ENCODE results near the gene ITPR2.

The ITPR2 gene

DNA sequence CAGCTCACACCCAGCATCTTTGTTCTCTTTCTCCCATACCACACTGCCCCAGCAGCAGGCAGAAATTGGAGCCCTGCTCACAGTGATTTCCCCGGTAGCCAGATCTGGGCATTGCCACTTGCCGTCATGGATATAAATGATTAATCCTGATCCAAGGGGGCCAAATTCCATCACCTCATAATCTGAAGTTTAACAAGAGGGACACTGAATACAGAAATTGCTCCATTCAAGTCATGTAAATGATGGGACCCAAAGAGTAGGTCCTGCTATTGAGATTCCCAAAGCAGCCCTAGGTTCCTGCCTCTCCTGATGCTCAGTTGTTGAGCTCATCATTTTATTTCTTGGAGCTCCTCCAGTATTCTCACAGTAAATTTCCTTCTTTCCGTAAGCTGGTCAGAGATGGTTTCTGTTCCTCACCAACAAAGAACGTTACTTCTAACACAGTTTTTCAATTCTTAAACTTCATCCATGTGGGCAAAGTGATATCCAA is 11.7 kb downstream of the ITPR2 start:
- no peak for DNase-seq (ENCODE audit: low read depth)

DNA sequence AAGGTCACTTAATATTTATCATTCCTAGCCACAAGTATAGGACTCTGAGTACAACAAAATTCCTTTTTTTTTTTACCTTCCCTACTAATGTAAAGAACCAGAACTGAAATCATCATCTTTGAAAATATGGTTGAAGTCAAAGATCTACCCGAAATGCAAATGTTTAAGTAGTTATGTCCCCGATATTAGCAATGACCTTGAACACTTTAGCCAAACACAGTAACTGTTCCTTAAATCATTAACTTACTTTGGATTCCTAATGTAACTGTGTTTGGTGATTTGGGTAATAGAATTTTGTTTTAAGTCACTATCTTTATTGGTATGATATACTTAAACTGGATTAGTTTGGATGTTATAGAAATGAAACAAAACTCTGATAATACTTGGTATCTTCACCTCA is 14.4 kb downstream of the ITPR2 start:
- no peak for DNase-seq (ENCODE audit: low read depth)

DNA sequence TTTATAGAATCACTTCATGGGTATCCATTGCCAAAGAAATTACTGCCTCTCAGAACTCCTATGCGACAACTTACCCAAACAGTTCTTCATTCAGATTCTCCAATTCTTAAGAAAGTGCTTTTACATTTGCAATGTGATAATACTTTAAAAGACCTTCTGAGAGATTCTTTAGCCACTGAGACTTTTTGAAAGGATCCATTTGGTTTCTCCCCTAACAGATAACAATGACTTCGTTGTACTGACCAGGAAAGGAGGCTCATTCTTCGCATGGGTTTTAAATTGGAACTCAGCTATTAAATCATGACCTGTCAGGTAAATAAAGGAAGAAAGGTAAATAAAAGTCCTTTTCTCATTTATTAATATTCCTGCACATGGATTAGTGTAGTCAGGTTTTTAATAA is 14.8 kb downstream of the ITPR2 start:
- DNase-seq (ENCODE audit: low read depth): no peak

DNA sequence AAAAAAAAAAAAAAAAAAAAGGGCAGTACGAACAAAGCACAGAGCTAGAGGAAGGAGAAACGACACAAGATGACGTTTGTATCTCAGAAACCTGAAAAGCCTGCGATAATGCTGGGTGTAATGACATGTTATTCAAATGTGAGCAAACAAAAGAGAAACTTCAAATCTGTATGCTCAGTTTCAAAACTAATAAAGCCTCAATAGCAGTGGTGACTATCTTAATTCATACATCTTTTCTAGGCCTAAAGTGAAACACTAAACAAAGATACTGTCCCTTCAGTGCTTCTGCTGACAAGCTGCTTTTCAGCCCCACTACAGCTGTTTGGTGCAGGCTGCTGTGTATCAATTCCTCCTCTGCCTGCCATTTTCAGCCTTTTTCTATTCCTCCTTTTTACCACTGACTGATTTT is 15.8 kb downstream of the ITPR2 start:
- no peak for DNase-seq (ENCODE audit: low read depth)

DNA sequence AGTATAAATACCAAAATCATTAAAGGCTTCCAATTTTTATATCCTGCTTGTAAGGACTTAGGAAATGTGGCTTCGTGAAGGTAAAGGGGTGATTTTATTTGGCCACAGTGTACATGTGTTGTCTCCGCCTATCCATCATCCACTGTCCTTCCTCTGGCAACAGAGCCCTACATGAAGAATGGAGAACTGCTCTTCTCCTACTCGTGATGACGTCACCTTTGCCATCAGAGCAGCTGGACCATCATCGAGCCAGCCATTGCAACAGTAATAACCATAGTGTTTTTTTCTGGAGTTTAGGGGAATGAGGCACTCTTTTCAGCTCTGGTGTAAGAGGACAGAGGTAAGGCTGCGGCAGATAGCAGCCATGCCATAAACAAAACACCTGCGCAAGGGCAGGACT is 19.2 kb downstream of the ITPR2 start:
- DNase-seq (ENCODE audit: low read depth): no peak

DNA sequence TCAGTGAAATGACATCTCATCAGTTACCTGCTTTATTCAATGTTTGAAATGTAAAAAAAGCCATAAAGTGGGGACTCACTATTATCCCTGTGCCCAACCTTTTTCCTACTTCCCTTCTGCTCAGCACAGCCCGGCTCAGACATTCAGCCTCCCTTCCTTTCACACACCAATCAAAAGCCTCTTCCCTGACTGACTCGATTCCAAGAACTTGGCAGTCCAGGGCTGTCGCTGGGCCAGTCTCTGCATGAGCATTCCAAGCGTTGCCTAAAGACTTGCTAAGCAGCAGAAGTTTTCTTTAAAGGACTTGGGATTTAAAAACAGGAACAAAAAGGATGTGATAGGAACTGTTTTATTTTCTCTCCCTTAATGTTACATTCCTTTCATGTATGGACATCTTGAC is 22.7 kb downstream of the ITPR2 start:
- DNase-seq (ENCODE audit: low read depth): no peak

DNA sequence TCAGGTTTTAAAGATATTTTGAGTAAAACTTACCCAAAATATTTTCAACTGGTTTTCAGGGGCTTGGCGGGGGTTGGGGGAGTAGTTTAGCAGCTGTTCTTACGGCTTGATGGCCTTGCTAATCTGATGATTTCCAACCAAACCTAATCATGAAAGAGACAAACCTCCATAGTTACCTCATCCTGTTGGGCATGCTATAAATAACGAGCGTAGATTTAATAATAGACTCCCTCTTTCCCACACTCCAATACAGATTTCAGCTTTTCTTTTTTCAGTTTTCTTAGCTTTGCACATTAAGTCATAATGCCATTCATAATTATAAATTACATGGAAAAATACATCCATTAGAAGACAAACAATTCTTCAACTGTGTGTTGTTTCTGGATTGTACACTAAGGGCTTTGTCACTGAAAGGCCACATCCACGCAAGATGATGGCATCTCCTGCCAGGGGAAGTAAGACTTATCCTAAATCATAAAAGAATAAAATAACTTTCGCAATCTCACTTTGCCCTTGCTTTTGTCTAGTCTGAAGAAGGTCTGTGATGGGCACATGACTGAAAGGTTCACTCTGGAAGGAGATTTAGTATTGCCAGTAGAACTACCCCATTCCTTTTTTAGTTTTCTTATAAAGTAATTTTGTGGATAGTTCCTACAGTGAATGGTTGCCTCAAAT is 23.2 kb downstream of the ITPR2 start:
- DNase-seq (ENCODE audit: low read depth): no peak

DNA sequence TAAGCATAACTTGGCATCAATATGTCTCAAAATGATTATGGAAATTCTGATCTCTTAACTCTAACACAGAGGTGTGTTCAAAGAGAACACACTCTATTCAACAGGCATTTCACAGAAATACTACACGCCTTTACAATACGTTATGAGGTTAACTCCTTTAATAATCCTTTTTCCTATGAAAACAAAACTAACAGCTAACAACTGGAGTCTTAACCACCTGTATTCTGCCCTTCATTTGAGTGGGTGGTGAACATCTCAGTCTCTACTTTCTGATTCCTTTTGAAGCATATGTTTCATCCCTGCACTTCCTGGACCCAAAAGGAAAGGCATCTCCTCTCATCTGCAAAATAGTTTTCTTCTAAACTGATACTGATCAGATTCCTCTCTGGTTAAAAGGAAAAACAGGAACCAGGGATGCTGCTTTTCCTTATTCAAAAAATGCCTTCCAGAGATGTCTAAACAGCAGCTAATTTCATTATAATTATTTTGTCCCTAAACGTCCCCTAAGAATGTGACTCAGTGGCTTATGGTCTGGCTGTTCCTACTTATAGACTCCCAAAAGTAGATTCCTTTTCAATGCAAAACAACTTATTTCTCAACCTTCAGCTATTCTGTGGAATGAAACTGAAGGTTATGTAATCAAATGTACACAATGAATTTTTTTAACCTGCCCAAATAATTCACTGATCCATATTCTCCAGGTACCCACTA is 24.1 kb downstream of the ITPR2 start:
- no peak for DNase-seq (ENCODE audit: low read depth)

DNA sequence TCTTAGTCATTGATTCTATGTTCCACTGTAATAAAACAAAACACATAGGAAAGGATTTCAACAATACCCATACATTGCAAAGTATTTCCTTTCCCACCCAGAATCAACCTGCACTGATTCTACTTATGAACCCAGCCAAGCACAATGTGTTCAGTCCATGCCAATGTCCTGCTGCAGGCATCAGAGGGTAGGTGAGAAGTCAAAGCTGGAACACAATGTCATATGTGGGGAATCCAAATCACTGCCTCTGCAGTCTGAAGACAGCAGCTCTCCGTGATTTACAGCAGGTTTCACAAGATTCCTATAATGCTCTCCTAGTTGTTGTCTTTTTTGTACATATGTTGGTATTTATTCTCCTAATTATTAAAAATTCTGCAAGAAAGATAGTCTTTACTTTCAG is 25.7 kb downstream of the ITPR2 start:
- no peak for DNase-seq (ENCODE audit: low read depth)

DNA sequence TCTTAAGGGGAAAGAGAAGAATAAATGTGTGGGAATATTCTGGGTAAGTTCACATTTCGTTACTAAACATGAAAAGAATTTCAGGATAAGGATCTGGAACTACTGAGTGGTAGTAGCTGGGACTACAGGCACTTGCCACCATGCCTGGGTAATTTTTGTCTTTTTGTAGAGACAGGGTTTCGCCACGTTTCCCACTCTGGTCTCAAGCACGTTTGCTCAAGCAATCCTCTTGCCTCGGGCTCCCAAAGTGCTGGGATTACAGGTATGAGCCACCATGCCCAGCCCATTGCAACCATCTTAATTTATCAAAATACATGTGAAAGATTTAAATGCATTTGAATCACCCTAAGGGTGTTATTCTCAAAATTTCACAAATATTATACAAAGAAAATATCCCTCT is 26.4 kb downstream of the ITPR2 start:
- DNase-seq (ENCODE audit: low read depth): no peak

DNA sequence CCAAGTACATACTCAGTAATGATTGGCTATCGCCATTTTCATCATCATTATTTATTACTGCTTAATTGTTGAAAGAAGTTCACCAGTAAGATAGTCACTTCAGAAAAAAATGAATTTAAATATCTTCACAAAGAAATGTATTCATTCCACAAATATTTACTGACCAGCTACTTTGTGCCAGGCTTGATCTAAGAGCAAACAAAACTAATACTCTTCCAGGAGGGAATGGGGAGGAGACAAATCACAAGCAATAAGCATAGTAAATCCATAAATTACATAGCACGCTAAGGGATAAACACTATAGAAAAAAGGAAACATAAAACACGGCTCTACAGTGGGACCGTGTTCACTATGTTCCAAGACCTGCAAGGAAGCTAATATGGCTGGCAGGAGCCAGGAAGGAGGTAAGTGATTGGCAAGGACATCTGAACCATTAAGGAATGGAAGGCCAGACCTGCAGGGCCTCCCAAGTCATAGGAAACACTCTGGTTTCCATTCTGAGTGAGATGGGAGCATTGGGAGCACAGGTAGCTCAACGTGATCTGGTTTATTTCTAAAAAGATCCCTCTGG is 27.5 kb downstream of the ITPR2 start:
- DNase-seq (ENCODE audit: low read depth): no peak

DNA sequence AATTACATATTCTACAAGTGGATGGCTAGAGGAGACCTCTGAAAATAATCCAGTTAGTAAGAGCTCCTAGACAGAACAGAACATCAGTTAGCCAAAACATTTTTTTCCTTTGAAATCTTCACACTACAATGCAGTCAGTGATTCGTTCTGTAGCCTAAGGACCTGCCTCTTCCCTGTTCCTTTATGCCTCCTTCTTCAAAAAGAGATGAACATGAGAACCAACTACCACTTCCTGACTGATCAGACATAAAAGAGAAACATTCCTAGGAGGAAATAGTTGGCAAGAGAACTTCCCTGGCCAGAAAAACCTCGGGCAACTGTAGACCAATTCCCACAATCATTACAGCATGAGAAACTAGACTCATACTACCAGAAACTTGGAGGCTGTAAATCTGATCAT is 29.4 kb downstream of the ITPR2 start:
- no peak for DNase-seq (ENCODE audit: low read depth)

DNA sequence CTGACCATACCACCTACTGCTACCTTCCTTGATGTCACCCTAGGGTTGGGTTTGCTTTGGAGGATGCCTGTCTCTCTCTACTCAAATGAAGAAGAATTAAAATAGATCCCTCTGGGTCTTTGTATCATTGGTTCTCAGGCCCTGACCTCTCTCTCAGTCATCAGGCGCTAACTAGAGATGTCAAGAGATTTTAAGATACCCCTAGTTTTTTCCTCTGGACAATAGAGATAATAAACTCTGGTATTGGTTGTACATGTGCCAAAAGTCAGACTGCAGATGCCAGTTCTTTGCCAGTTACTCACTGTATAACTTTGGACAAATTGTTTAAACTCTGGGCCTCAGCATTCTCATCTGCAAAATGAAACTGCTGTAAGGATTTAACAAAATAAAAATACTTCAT is 31.5 kb downstream of the ITPR2 start:
- no peak for DNase-seq (ENCODE audit: low read depth)

DNA sequence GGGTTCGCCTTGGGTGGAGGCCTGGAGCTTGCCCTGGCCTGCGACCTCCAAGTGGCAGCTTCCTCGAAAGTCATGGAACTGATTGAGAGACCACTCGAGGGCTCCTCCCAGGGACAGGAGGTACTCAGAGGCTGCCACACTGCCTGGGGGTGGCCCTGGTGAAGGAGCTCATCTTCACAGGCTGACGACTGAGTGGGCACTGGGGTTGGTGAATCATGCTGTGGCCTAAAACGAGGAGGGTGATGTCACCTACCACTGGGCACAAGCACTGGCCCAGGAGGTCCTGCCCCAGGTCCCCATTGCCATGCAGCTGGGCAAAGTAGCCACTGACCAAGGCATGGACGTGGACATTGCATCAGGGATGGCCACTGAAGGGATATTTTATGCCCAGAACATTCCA is 32.1 kb downstream of the ITPR2 start:
- no peak for DNase-seq (ENCODE audit: low read depth)

DNA sequence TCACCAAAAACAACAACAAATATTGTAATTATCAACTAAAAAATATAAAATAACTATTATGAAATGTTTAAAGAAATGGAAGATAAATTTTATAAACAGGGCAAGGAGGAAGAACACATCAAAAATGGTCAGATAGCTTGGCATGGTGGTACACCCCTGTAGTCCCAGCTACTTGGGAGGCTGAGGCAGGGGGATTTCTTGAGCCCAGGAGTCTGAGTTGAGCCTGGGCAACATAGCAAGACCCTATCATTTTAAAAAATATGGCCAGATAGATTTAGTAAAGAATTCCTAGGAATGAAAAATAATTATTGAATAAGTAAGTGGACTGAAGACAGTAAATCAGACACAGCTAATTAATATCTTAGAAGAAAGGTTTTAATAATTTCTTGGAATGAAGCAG is 32.6 kb downstream of the ITPR2 start:
- no peak for DNase-seq (ENCODE audit: low read depth)

DNA sequence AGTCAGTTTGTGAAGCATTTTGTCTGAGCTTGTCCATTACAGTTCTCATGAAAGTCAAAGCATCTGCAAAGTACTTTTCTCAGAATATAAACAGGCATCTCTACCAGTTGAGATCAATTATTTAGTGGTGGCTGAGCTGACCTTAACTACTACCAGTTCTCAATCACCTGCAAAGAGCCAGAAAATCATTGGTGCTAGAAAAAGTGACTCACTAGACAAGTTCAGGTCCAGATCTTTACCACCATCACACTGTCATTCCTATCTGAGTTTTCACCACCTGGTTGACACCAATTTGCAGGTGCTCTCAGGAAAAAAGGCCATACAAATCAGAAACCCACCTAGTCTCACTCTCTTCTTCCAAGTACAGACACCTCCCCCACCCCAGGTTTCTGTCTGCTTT is 33.3 kb downstream of the ITPR2 start:
- DNase-seq (ENCODE audit: low read depth): no peak

DNA sequence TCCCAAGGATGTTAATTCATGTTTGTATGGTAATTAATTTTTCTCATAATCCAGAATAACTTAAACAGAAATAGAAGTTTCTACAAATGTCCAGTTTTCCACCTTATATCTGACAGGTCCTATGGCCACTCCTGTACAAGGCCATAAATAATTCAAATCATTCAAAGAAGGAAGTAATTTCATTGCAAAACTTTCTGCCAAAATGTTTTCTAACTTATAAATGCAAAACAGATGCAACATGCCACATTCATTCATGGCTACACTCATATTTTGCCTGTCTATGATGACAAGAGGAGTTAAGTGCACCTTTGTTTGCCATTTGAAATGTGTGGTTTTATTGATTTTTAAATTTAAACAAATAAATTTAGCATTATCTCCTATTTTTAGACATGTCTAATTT is 34.4 kb downstream of the ITPR2 start:
- DNase-seq (ENCODE audit: low read depth): no peak

DNA sequence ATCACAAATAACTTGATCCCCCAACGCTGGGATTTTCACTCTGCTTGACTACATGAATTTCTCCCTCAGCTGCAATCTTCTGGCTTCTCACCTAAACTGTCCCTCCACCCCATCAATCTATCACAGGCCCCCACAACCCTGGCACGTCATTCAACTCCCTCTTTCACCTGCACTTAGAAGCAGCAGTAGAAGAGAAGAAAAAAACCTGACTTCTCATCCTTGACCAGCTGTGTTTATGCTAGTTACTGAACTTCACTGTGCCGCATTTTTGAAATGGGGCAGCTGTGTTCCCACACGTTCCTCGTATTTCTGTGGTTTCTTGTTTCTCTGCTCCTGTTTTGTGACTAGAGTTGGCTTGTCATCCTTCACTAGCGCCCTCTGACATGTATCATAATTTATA is 35.0 kb downstream of the ITPR2 start:
- DNase-seq (ENCODE audit: low read depth): no peak

DNA sequence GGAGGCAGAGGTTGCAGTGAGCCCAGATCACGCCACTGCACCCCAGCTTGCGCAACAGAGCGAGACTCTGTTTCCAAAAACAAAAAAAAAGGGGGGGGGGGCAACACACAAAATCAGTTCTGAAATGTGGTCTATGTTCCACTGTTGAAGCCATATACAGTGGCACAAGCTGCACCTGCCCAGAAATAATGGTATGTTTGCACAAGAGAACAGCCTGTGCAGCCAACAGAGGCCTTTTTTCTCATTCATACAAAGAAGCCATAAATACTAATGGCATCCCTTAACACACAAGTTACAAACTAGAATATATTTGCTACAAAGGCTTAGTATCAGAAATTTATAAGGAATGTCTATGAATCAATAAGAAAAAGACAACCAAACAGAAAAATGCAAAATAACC is 37.1 kb downstream of the ITPR2 start:
- no peak for DNase-seq (ENCODE audit: low read depth)

DNA sequence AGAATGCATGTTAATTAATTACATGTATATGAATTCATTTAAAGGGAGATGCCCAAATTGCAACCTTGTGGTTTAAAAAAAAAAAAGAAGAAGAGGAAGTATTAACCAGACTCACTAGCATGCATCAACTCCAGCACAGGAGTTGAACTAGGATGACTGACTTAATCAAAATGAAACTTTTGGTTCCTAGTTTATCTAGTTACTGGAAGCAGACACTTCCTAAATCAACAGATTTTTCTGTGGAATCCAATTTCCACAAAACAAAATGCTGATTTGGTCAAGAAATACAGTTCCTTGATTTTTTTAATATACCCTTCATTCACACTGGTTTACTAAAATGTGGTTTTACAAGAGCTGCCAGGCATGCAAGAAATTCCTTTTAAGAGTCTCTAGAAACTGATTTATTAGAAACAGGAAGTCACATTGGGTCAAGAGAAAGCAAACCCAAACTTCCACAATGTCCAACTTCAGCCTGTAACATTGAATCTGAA is 41.6 kb downstream of the ITPR2 start:
- DNase-seq (ENCODE audit: low read depth): no peak

DNA sequence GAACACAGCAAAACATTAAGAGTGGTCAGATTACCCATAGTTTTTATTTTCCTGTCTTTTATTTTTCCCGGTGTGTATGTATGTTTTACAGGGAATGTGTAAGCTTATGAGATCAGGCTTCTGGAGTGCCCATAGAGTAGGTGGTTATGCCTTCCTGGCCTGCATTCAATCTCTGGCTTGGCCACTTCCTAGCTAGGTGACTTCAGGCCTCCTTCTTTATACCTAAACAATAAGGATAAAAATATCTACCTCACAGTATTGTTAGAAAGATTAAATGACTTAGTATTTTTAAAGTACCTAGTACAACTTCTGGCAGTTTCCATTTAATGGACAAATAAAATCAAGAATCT is 42.4 kb downstream of the ITPR2 start:
- no peak for DNase-seq (ENCODE audit: low read depth)

DNA sequence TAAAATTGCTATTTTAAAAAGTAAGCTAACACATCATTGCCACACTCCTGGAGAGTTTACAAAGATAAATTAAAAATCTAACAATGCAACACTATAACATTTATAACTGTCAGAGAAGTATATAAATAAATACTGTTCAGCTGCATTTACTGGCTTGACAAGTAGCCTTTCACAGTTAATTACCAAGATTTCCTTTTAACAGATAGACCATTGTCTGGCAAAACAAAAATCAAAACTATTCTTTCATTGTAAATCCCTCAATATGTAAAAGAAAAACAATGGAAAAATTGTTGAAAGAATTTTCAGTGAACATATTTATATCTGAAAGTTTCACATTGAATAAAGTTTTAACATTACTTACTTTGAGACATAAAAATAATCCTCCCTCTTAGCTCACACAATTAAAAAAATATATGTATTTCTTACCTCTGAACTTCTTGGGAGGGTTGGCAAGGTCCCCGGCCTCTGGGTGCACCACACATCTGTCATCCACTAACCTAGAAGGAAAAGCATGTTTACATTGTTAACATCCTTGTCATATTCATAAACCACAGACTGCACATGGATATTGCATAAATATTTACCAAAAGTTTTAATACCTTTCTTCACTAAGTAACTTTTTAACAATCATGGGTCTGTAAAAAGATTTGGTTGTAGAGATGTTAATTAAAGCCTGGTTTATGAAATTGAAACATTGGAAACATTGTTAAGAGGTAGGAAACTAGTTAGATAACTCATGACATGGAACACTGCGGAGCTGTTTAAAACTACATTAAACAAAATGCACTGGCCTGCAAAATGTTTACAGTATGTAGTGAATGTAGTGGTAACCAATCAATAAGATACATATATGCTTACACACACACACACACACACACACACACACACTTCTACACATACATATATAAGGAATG is 43.0 kb downstream of the ITPR2 start:
- DNase-seq (ENCODE audit: low read depth): no peak
